Suprapubic skin (tissue), 3 donors: ENCODE results near the gene RUBCN.

Experiments
- POLR2A ChIP-seq, 2 donors: fragments of 450-650 bp; IDR thresholded peaks; one replicate each; pipeline ENCODE4 v1.6.1; 2017; ENCODE audit warnings: antibody characterized with exemption in 2 of 2, mild to moderate bottlenecking in 2 of 2, moderate library complexity in 2 of 2
- TF ChIP-seq, protein P1 (sequence below), 2 donors: fragments of 200-600 bp in 1 of 2; fragments of 450-650 bp in 1 of 2; sonication (generic) in 1 of 2; IDR thresholded peaks; one replicate each; pipeline ENCODE4 v1.5.1; 2016 to 2019; ENCODE audit warnings: antibody characterized with exemption in 2 of 2, mild to moderate bottlenecking in 1 of 2, moderate library complexity in 1 of 2

DNA sequence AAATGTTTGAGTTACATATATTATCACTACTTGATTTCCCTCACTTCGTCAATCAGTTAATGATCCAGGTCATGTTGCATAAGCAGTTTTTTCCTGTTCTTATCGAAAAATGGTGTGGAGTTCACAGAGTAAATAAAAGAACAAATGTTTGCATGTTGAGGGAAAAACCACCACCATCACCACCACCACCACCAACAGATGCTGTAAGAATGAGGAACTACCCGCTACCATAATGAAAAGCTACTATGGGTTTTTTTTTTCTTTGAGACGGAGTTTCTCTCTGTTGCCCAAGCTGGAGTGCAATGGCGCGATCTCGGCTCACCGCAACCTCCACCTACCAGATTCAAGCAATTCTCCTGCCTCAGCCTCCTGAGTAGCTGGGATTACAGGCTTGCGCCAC lies 27.6 kb downstream of the RUBCN start:
- TF ChIP-seq, protein P1, sequence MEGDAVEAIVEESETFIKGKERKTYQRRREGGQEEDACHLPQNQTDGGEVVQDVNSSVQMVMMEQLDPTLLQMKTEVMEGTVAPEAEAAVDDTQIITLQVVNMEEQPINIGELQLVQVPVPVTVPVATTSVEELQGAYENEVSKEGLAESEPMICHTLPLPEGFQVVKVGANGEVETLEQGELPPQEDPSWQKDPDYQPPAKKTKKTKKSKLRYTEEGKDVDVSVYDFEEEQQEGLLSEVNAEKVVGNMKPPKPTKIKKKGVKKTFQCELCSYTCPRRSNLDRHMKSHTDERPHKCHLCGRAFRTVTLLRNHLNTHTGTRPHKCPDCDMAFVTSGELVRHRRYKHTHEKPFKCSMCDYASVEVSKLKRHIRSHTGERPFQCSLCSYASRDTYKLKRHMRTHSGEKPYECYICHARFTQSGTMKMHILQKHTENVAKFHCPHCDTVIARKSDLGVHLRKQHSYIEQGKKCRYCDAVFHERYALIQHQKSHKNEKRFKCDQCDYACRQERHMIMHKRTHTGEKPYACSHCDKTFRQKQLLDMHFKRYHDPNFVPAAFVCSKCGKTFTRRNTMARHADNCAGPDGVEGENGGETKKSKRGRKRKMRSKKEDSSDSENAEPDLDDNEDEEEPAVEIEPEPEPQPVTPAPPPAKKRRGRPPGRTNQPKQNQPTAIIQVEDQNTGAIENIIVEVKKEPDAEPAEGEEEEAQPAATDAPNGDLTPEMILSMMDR (IDR thresholded peaks at IDR 0.05) = no peak
- TF ChIP-seq POLR2A (IDR thresholded peaks at IDR 0.05) = no peak
